GM11168 (cell line): ENCODE results near the gene FASN.

Source experiments
- in situ Hi-C: fragments of 300-500 bp; cut with MboI; formaldehyde crosslinking; loops from one replicate; pipeline ENCODE4 v1.12.0; 2022; ENCODE audit warnings: low sequenced_read_pairs; ENCODE audit not compliant: unreplicated experiment

The FASN gene

GRCh38 chr17:82089723-82090548, 8.1 kb downstream of the FASN start:
- in situ Hi-C loops = no loop called here

- in situ Hi-C loops = no loop called here
Measured at GRCh38 chr17:82088838-82089722, 9.0 kb downstream of the FASN start.

GRCh38 chr17:82087961-82088837, 9.8 kb downstream of the FASN start:
- in situ Hi-C loops = no loop called here

GRCh38 chr17:82086941-82087906, 10.8 kb downstream of the FASN start:
- in situ Hi-C loops = no loop called here

GRCh38 chr17:82085931-82086764, 11.9 kb downstream of the FASN start:
- in situ Hi-C loops = no loop called here

GRCh38 chr17:82085031-82085861, 12.8 kb downstream of the FASN start:
- in situ Hi-C loops = no loop called here

- in situ Hi-C loops = no loop called here
Measured at GRCh38 chr17:82084373-82085030, 13.5 kb downstream of the FASN start.

GRCh38 chr17:82083533-82084359, 14.3 kb downstream of the FASN start:
- in situ Hi-C loops = no loop called here

GRCh38 chr17:82083009-82083408, 15.0 kb downstream of the FASN start:
- in situ Hi-C loops = no loop called here

- in situ Hi-C loops = no loop called here
Measured at GRCh38 chr17:82082456-82082855, 15.6 kb downstream of the FASN start.

GRCh38 chr17:82081966-82082365, 16.1 kb downstream of the FASN start:
- in situ Hi-C loops = no loop called here

GRCh38 chr17:82081546-82081945, 16.5 kb downstream of the FASN start:
- in situ Hi-C loops = no loop called here

- in situ Hi-C loops = no loop called here
Measured at GRCh38 chr17:82080789-82081464, 17.1 kb downstream of the FASN start.

- in situ Hi-C loops = no loop called here
Measured at GRCh38 chr17:82080048-82080788, 17.8 kb downstream of the FASN start.
